IMR-90 (cell line): ENCODE measurements around the gene AIRE. TPM values are rescaled to one million over a fixed set of nuclear protein-coding genes. Genes with fewer than 3 reads are reported as not detected.

Experiments
- ATAC-seq: fragments of 200-7000 bp; cut with Tn5 transposase; 2 replicates; pipeline ENCODE4 v1.9.1; 2020; ENCODE audit warnings: low read depth, mild to moderate bottlenecking, moderate library complexity
- BruUV-seq: library from RNA; stranded (reverse); fragments of 400-500 nt; replicated peaks from 2 replicates; lab custom pipeline; 2021; lab: Mats Ljungman, UMichigan
- CTCF ChIA-PET: fragments of 300-600 bp; formaldehyde crosslinking; extraction: SDS; loops from one replicate; lab custom pipeline; 2021; ENCODE audit warnings: antibody characterized with exemption; lab: Yijun Ruan, JAX
- POLR2A ChIA-PET: fragments of 300-600 bp; sonication (Branson Sonifier 250); formaldehyde crosslinking; loops from one replicate; lab custom pipeline; 2022; ENCODE audit warnings: antibody characterized with exemption; ENCODE audit not compliant: unreplicated experiment; lab: Charles Lee
- DNase-seq: peaks from one replicate; pipeline ENCODE4 v3.0.0; 2013
- H2AFZ ChIP-seq: replicated peaks from 2 replicates; pipeline ENCODE3; 2013; ENCODE audit warnings: low read length, mild to moderate bottlenecking; ENCODE audit not compliant: poor library complexity
- H2AK5ac ChIP-seq: 2 replicates; pipeline ENCODE4 v1.6.1; 2013; ENCODE audit warnings: low read depth, low read length, inconsistent platforms
- H2AK9ac ChIP-seq: replicated peaks from 2 replicates; pipeline ENCODE3; 2013; ENCODE audit warnings: mild to moderate bottlenecking, low read depth, low read length, moderate library complexity; ENCODE audit not compliant: poor library complexity
- H2BK120ac ChIP-seq: 2 replicates; pipeline ENCODE4 v1.6.1; 2013; ENCODE audit warnings: low read depth, low read length, inconsistent platforms
- H2BK15ac ChIP-seq: 3 replicates; pipeline ENCODE4 v1.6.1; 2013; ENCODE audit warnings: low read depth, low read length, inconsistent platforms
- H2BK20ac ChIP-seq: 2 replicates; pipeline ENCODE4 v1.6.1; 2013; ENCODE audit warnings: low read depth, mild to moderate bottlenecking, inconsistent platforms, low read length, moderate library complexity
- H2BK5ac ChIP-seq: 2 replicates; pipeline ENCODE4 v1.6.1; 2013; ENCODE audit warnings: mild to moderate bottlenecking, low read depth, low read length, inconsistent platforms; ENCODE audit not compliant: poor library complexity, severe bottlenecking
- H3K14ac ChIP-seq: replicated peaks from 2 replicates; pipeline ENCODE4 v1.6.1; 2013; ENCODE audit warnings: low read depth, low read length, inconsistent platforms
- H3K18ac ChIP-seq: 2 replicates; pipeline ENCODE4 v1.6.1; 2013; ENCODE audit warnings: low read depth, low read length, control low read depth
- H3K23ac ChIP-seq: 2 replicates; pipeline ENCODE4 v1.6.1; 2013; ENCODE audit warnings: low read depth, low read length, inconsistent platforms
- H3K27ac ChIP-seq: 2 replicates; pipeline ENCODE4 v1.5.1; 2013; ENCODE audit warnings: mild to moderate bottlenecking, control low read depth, low read length; ENCODE audit not compliant: insufficient read depth
- H3K27me3 ChIP-seq: 2 replicates; pipeline ENCODE4 v1.6.1; 2013; ENCODE audit warnings: low read length; ENCODE audit not compliant: control insufficient read depth, insufficient read depth
- H3K36me3 ChIP-seq: 2 replicates; pipeline ENCODE4 v1.6.1; 2013; ENCODE audit warnings: low read length, mixed read lengths; ENCODE audit not compliant: control insufficient read depth, insufficient read depth
- H3K4ac ChIP-seq: 2 replicates; pipeline ENCODE4 v1.6.1; 2013; ENCODE audit warnings: low read depth, low read length, inconsistent platforms
- H3K4me1 ChIP-seq: 2 replicates; pipeline ENCODE4 v1.6.1; 2013; ENCODE audit warnings: low read length, mixed read lengths; ENCODE audit not compliant: control insufficient read depth, insufficient read depth
- H3K4me2 ChIP-seq: 2 replicates; pipeline ENCODE4 v1.6.1; 2013; ENCODE audit warnings: low read depth, mild to moderate bottlenecking, control low read depth, low read length, moderate library complexity
- H3K4me3 ChIP-seq: 2 replicates; pipeline ENCODE4 v1.5.1; 2013; ENCODE audit warnings: low read depth, mild to moderate bottlenecking, control low read depth, low read length, moderate library complexity; ENCODE audit not compliant: insufficient read depth
- H3K56ac ChIP-seq: 2 replicates; pipeline ENCODE4 v1.6.1; 2013; ENCODE audit warnings: low read length, inconsistent platforms; ENCODE audit not compliant: insufficient read depth; ENCODE audit errors: extremely low read depth
- H3K79me1 ChIP-seq, 2 experiments: 2 replicates each; pipeline ENCODE4 v1.6.1; 2013; ENCODE audit warnings: low read length in 2 of 2, inconsistent platforms in 1 of 2, low read depth in 1 of 2
- H3K9ac ChIP-seq: 2 replicates; pipeline ENCODE4 v1.6.1; 2013; ENCODE audit warnings: low read depth, low read length, control low read depth
- H3K9me1 ChIP-seq: 2 replicates; pipeline ENCODE4 v1.6.1; 2013; ENCODE audit warnings: low read length, inconsistent platforms; ENCODE audit not compliant: insufficient read depth
- H3K9me3 ChIP-seq: 2 replicates; pipeline ENCODE4 v1.6.1; 2013; ENCODE audit warnings: low read length; ENCODE audit not compliant: control insufficient read depth, insufficient read depth
- H4K20me1 ChIP-seq: 2 replicates; pipeline ENCODE4 v1.6.1; 2013; ENCODE audit warnings: low read length, inconsistent platforms; ENCODE audit not compliant: insufficient read depth
- H4K5ac ChIP-seq: 2 replicates; pipeline ENCODE4 v1.6.1; 2013; ENCODE audit warnings: mild to moderate bottlenecking, low read depth, low read length, control low read depth
- H4K8ac ChIP-seq, 2 experiments: 2 replicates each; pipeline ENCODE4 v1.6.1; 2013; ENCODE audit warnings: low read depth in 2 of 2, low read length in 2 of 2, control low read depth in 1 of 2, inconsistent platforms in 1 of 2
- H4K91ac ChIP-seq: 2 replicates; pipeline ENCODE4 v1.6.1; 2013; ENCODE audit warnings: low read depth, low read length, inconsistent platforms; ENCODE audit not compliant: insufficient read depth
- BHLHE40 ChIP-seq: fragments of 150-350 bp; IDR thresholded peaks from 2 replicates; pipeline ENCODE4 v1.6.1; 2016; ENCODE audit warnings: mild to moderate bottlenecking, low read depth, low read length
- CEBPB ChIP-seq: IDR thresholded peaks from 2 replicates; pipeline ENCODE4 v1.6.1; 2012; ENCODE audit warnings: low read depth, low read length, improper control_type of control experiment
- CHD1 ChIP-seq: IDR thresholded peaks from 2 replicates; pipeline ENCODE4 v1.6.1; 2012; ENCODE audit warnings: low read depth, low read length, improper control_type of control experiment
- FOS ChIP-seq: fragments of 150-350 bp; IDR thresholded peaks from 2 replicates; pipeline ENCODE4 v1.6.1; 2016; ENCODE audit warnings: low read depth, low read length
- MAFK ChIP-seq: IDR thresholded peaks from 2 replicates; pipeline ENCODE4 v1.6.1; 2012; ENCODE audit warnings: low read depth, low read length, improper control_type of control experiment
- MAZ ChIP-seq: IDR thresholded peaks from 2 replicates; pipeline ENCODE4 v1.6.1; 2012; ENCODE audit warnings: low read depth, mild to moderate bottlenecking, low read length, improper control_type of control experiment, moderate library complexity, borderline replicate concordance
- MXI1 ChIP-seq: IDR thresholded peaks from 2 replicates; pipeline ENCODE4 v1.6.1; 2012; ENCODE audit warnings: low read depth, mild to moderate bottlenecking, low read length, moderate library complexity, borderline replicate concordance
- NFE2L2 ChIP-seq: fragments of 150-350 bp; IDR thresholded peaks from 2 replicates; pipeline ENCODE4 v1.6.1; 2016; ENCODE audit warnings: low read depth, mild to moderate bottlenecking, low read length
- RAD21 ChIP-seq: IDR thresholded peaks from 2 replicates; pipeline ENCODE4 v1.6.1; 2012; ENCODE audit warnings: low read length, improper control_type of control experiment
- RCOR1 ChIP-seq: IDR thresholded peaks from 2 replicates; pipeline ENCODE4 v1.6.1; 2012; ENCODE audit warnings: mild to moderate bottlenecking, low read length, improper control_type of control experiment; ENCODE audit not compliant: insufficient replicate concordance
- RFX5 ChIP-seq: IDR thresholded peaks from 2 replicates; pipeline ENCODE4 v1.8.0; 2012; ENCODE audit warnings: low read depth, mild to moderate bottlenecking, low read length, moderate library complexity
- WGBS, 2 experiments: methylation state at CpG; one replicate each; pipeline versions ENCODE4 v1.1.5 to v1.1.7; 2013; ENCODE audit warnings: missing lambda C conversion rate in 2 of 2; ENCODE audit not compliant: insufficient read length in 1 of 2; ENCODE audit errors: extremely low coverage in 2 of 2; 5-methylcytosine and 5-hydroxymethylcytosine counted together
- dilution Hi-C: fragments of 300-500 bp; cut with HindIII; formaldehyde crosslinking; loops from one replicate; pipeline ENCODE4 v1.14.3; 2018; ENCODE audit warnings: low sequenced_read_pairs; ENCODE audit not compliant: unreplicated experiment
- in situ Hi-C: fragments of 300-500 bp; cut with MboI; formaldehyde crosslinking; loops from 3 replicates; pipeline ENCODE4 v1.14.3; 2019; ENCODE audit warnings: low sequenced_read_pairs, inconsistent platforms, mixed read lengths
- intact Hi-C: fragments of 100-400 bp; cut with micrococcal nuclease; formaldehyde crosslinking; loops from 2 replicates; pipeline ENCODE4 v1.10.0; 2022
- polyA plus RNA-seq, 3 experiments: library from polyadenylated mRNA; depleted of rRNA; stranded (reverse); fragments of >200 nt; gene quantifications; 2 replicates each; pipeline ENCODE4 v1.2.3, GENCODE V29; 2012; ENCODE audit warnings: low replicate concordance in 1 of 3
- total RNA-seq: library from RNA; depleted of rRNA; stranded (reverse); fragments of >200 nt; gene quantifications from 2 replicates; pipeline ENCODE4 v1.2.3, GENCODE V29; 2012
- TF ChIP-seq, protein P1 (sequence below): conservative IDR thresholded peaks from 2 replicates; pipeline ENCODE4 v1.5.1; 2012; ENCODE audit warnings: mild to moderate bottlenecking, low read depth, low read length, improper control_type of control experiment
- TF ChIP-seq, protein P2 (sequence below): fragments of 150-350 bp; IDR thresholded peaks from 2 replicates; pipeline ENCODE4 v1.6.1; 2017; ENCODE audit warnings: mild to moderate bottlenecking, antibody characterized with exemption, low read length, low read depth
- TF ChIP-seq, protein P3 (sequence below): fragments of 150-350 bp; IDR thresholded peaks from 2 replicates; pipeline ENCODE4 v1.6.1; 2016; ENCODE audit warnings: low read depth, mild to moderate bottlenecking, low read length, moderate library complexity, borderline replicate concordance

Gene AIRE
- total and polyA plus RNA-seq, 2 of the 4 experiments (the other 2 are of a cell fraction): 0.05 TPM; not detected in 1

- WGBS, 2 experiments: 26% methylated on average over 3 of the region's 8 CpGs; no CpG with 5 or more reads in 1 of the 2 experiments
- no peak overlapping the region for H4K91ac ChIP-seq
- DNase-seq: no peak
- no peak overlapping the region for H3K18ac ChIP-seq
- H3K4me2 ChIP-seq: no peak overlapping the region
- ChIA-PET CTCF (no interaction called here), POLR2A (no interaction called here)
- no peak overlapping the region for H3K27ac ChIP-seq
- no peak for ATAC-seq
- H3K4me3 ChIP-seq: no peak overlapping the region
- no peaks in the 10 kb centered on the region for H3K4me1 ChIP-seq
- H3K79me1 ChIP-seq: no peaks in the 10 kb centered on the region
- TF ChIP-seq, protein P1, sequence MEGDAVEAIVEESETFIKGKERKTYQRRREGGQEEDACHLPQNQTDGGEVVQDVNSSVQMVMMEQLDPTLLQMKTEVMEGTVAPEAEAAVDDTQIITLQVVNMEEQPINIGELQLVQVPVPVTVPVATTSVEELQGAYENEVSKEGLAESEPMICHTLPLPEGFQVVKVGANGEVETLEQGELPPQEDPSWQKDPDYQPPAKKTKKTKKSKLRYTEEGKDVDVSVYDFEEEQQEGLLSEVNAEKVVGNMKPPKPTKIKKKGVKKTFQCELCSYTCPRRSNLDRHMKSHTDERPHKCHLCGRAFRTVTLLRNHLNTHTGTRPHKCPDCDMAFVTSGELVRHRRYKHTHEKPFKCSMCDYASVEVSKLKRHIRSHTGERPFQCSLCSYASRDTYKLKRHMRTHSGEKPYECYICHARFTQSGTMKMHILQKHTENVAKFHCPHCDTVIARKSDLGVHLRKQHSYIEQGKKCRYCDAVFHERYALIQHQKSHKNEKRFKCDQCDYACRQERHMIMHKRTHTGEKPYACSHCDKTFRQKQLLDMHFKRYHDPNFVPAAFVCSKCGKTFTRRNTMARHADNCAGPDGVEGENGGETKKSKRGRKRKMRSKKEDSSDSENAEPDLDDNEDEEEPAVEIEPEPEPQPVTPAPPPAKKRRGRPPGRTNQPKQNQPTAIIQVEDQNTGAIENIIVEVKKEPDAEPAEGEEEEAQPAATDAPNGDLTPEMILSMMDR: no peak
- TF ChIP-seq MAFK: no peak
- TF ChIP-seq CHD1: no peak
- TF ChIP-seq, protein P2, sequence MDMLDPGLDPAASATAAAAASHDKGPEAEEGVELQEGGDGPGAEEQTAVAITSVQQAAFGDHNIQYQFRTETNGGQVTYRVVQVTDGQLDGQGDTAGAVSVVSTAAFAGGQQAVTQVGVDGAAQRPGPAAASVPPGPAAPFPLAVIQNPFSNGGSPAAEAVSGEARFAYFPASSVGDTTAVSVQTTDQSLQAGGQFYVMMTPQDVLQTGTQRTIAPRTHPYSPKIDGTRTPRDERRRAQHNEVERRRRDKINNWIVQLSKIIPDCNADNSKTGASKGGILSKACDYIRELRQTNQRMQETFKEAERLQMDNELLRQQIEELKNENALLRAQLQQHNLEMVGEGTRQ: no peak
- TF ChIP-seq RFX5: no peak
- TF ChIP-seq CEBPB: no peak
- TF ChIP-seq NFE2L2: no peak
- no peak for TF ChIP-seq MAZ
- TF ChIP-seq MXI1: no peak
- TF ChIP-seq, protein P3, sequence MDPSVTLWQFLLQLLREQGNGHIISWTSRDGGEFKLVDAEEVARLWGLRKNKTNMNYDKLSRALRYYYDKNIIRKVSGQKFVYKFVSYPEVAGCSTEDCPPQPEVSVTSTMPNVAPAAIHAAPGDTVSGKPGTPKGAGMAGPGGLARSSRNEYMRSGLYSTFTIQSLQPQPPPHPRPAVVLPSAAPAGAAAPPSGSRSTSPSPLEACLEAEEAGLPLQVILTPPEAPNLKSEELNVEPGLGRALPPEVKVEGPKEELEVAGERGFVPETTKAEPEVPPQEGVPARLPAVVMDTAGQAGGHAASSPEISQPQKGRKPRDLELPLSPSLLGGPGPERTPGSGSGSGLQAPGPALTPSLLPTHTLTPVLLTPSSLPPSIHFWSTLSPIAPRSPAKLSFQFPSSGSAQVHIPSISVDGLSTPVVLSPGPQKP: no peak
- no peak for TF ChIP-seq BHLHE40
- no peak for TF ChIP-seq RAD21
- no peak for TF ChIP-seq FOS
- TF ChIP-seq RCOR1: no peak
- no peak overlapping the region for H2BK20ac ChIP-seq
- no peak overlapping the region for H2BK120ac ChIP-seq
- H3K23ac ChIP-seq: no peak overlapping the region
- H2AK5ac ChIP-seq: no peak overlapping the region
- H4K8ac ChIP-seq: no peak overlapping the region
- H2BK15ac ChIP-seq: no peak overlapping the region
- dilution Hi-C loops (no loop called here), intact Hi-C loops (no loop called here), in situ Hi-C loops (no loop called here)
- no peak overlapping the region for H3K9ac ChIP-seq
- no peak overlapping the region for H3K4ac ChIP-seq
- no peak overlapping the region for H4K5ac ChIP-seq
- H3K9me1 ChIP-seq: no peaks in the 10 kb centered on the region
- BruUV-seq: no TSS peak
- no peak overlapping the region for H2BK5ac ChIP-seq
- H3K27me3 ChIP-seq: peaks cover 8% of the 10 kb centered on the region; the same call in 1 of the 2 replicates
- H3K56ac ChIP-seq: no peak overlapping the region
- H2AFZ ChIP-seq: no peak overlapping the region
- no peaks in the 10 kb centered on the region for H3K36me3 ChIP-seq
- no peak overlapping the region for H2AK9ac ChIP-seq
- H3K14ac ChIP-seq: no peak overlapping the region
- no peaks in the 10 kb centered on the region for H4K20me1 ChIP-seq
- H3K9me3 ChIP-seq: no peaks in the 10 kb centered on the region
These were observed 16.6 kb upstream of the AIRE start for GRCh38 chr21:44269090-44269489.
